Right lobe of liver (tissue), 6 donors: Measurements from ENCODE around the gene WDFY4. TPM values are rescaled to one million over a fixed set of nuclear protein-coding genes. Genes with fewer than 3 reads are reported as not detected.

Experiments used
- ATAC-seq, 4 donors: fragments of 200-7000 bp; cut with Tn5 transposase; one replicate each; pipeline ENCODE4 v1.9.1; 2020; ENCODE audit warnings: mild to moderate bottlenecking in 4 of 4, moderate library complexity in 4 of 4
- DNase-seq, 3 donors: peaks; one replicate each; pipeline ENCODE4 v3.0.0-alpha.2; 2020
- H3K27ac ChIP-seq, 3 donors: fragments of 200-600 bp; one replicate each; pipeline ENCODE4 v1.8.0; 2022
- H3K27me3 ChIP-seq, 2 donors: fragments of 200-600 bp; one replicate each; pipeline ENCODE4 v1.8.0; 2022
- H3K36me3 ChIP-seq, 4 donors: fragments of 200-600 bp; sonication (generic) in 1 of 4; one replicate each; pipeline versions ENCODE4 v1.5.1 to v1.8.0; 2017 to 2022; ENCODE audit warnings: control low read depth in 1 of 4
- H3K4me1 ChIP-seq, 4 donors: fragments of 200-600 bp; sonication (generic) in 1 of 4; one replicate each; pipeline versions ENCODE4 v1.5.1 to v1.8.0; 2017 to 2022; ENCODE audit warnings: control low read depth in 1 of 4
- H3K4me3 ChIP-seq, 3 donors: fragments of 200-600 bp; one replicate each; pipeline ENCODE4 v1.8.0; 2022
- H3K9me3 ChIP-seq, 4 donors: fragments of 200-600 bp; sonication (generic) in 1 of 4; one replicate each; pipeline versions ENCODE4 v1.5.1 to v1.8.0; 2017 to 2022; ENCODE audit warnings: control low read depth in 1 of 4
- POLR2A ChIP-seq: fragments of 450-650 bp; IDR thresholded peaks from one replicate; pipeline ENCODE4 v1.6.1; 2017; ENCODE audit warnings: antibody characterized with exemption, mild to moderate bottlenecking
- WGBS: methylation state at CpG from one replicate; pipeline ENCODE4 v1.1.6; 2018; ENCODE audit warnings: low coverage, low lambda C conversion rate; ENCODE audit not compliant: insufficient coverage; ENCODE audit errors: missing lambda C conversion rate; 5-methylcytosine and 5-hydroxymethylcytosine counted together
- intact Hi-C, 2 donors: fragments of 100-400 bp; cut with DNase I; formaldehyde crosslinking; loops; one replicate each; pipeline versions ENCODE4 v1.11.2 to v1.14.1; 2022
- total RNA-seq, 6 experiments: library from RNA; depleted of rRNA in 2 of 6; stranded (reverse); fragments of >200 nt in 2 of 6; fragmentation: NEBNext Ultra II Directional in 3 of 6; extraction: Animal tissue kit (Norgen Biotek cat#: 25700) in 3 of 6; gene quantifications; one replicate each; pipeline versions ENCODE4 v1.1.0 to v1.2.4, GENCODE V29; 2016 to 2023
- TF ChIP-seq, protein P1 (sequence below), 4 donors: fragments of 200-600 bp in 3 of 4; fragments of 450-650 bp in 1 of 4; IDR thresholded peaks; one replicate each; pipeline versions ENCODE4 v1.5.1 to v1.8.0; 2016 to 2022; ENCODE audit warnings: antibody characterized with exemption in 4 of 4, mild to moderate bottlenecking in 2 of 4
- donor health status: DM: no; HTN: yes; CAD: no.
- donor health status: DM: no; HTN: no; CAD: no.
- donor health status: DM: no; HTN: no; CAD: no.
- donor health status: DM: no; HTN: yes; CAD: no.
- donor health status: DM: no; HTN: yes; CAD: no.

Gene WDFY4
- total RNA-seq, 6 experiments from 2014 or later: 1.4 to 4.1 (median 1.9) TPM

DNA sequence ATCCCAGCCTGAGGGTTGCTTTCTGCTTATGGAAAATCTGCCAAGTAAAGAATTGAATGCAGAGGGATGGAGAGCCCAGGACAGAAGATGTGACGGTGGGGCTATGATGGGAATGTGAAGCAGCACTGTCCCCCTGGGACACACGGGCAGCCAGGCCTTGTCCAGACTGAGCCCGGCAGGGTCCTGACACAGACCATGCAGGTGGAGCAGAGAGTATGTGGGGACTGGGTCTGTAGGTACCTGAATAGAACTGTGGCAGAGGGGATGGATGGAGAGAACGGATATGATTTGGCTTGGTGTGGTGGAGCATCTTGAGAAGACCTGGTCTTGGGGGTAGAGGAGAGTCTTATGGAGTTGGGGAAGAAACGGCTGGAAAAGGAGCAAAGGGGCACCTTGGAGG lies 255.7 kb downstream of the WDFY4 start:
- no peak overlapping the region for H3K4me3 ChIP-seq
- DNase-seq (no peak), ATAC-seq (no peak)
- no peaks in the 10 kb centered on the region for H3K27me3 ChIP-seq
- H3K9me3 ChIP-seq: no peaks in the 10 kb centered on the region
- no peaks in the 10 kb centered on the region for H3K36me3 ChIP-seq
- WGBS: 78% methylated on average over 5 of the region's 5 CpGs
- H3K27ac ChIP-seq: no peak overlapping the region
- intact Hi-C loops: no loop called here
- H3K4me1 ChIP-seq: no peaks in the 10 kb centered on the region
- TF ChIP-seq, protein P1, sequence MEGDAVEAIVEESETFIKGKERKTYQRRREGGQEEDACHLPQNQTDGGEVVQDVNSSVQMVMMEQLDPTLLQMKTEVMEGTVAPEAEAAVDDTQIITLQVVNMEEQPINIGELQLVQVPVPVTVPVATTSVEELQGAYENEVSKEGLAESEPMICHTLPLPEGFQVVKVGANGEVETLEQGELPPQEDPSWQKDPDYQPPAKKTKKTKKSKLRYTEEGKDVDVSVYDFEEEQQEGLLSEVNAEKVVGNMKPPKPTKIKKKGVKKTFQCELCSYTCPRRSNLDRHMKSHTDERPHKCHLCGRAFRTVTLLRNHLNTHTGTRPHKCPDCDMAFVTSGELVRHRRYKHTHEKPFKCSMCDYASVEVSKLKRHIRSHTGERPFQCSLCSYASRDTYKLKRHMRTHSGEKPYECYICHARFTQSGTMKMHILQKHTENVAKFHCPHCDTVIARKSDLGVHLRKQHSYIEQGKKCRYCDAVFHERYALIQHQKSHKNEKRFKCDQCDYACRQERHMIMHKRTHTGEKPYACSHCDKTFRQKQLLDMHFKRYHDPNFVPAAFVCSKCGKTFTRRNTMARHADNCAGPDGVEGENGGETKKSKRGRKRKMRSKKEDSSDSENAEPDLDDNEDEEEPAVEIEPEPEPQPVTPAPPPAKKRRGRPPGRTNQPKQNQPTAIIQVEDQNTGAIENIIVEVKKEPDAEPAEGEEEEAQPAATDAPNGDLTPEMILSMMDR (IDR thresholded peaks at IDR 0.05): no peak
- TF ChIP-seq POLR2A: no peak

DNA sequence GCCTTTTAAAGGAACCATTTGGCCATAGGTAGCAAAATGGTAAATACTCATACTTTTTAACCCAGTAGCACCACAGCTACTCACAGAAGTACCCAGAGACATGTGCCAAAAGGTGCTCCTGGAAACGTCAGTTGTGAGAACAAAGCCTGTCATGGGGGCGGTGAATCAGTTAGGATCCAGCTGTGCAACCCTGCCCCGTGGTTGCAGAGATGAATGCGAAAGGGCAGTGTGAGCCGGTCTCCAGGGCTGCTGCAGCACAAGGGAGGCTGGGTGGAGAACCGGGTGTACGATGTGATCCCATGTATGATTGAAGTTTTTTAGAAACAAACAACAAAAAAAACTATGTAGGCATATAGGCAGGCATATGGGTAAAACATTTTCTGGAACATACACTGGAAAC lies 256.3 kb downstream of the WDFY4 start:
- Histone ChIP-seq H3K9me3 (no peaks in the 10 kb centered on the region), H3K36me3 (no peaks in the 10 kb centered on the region), H3K4me3 (no peak overlapping the region), H3K27ac (no peak overlapping the region), H3K4me1 (no peaks in the 10 kb centered on the region), H3K27me3 (no peaks in the 10 kb centered on the region)
- 56% methylated on average over 5 of the region's 7 CpGs for WGBS
- intact Hi-C loops: no loop called here
- no peak for TF ChIP-seq POLR2A
- TF ChIP-seq, protein P1 (IDR thresholded peaks at IDR 0.05): no peak
- DNase-seq: no peak
- ATAC-seq: no peak

DNA sequence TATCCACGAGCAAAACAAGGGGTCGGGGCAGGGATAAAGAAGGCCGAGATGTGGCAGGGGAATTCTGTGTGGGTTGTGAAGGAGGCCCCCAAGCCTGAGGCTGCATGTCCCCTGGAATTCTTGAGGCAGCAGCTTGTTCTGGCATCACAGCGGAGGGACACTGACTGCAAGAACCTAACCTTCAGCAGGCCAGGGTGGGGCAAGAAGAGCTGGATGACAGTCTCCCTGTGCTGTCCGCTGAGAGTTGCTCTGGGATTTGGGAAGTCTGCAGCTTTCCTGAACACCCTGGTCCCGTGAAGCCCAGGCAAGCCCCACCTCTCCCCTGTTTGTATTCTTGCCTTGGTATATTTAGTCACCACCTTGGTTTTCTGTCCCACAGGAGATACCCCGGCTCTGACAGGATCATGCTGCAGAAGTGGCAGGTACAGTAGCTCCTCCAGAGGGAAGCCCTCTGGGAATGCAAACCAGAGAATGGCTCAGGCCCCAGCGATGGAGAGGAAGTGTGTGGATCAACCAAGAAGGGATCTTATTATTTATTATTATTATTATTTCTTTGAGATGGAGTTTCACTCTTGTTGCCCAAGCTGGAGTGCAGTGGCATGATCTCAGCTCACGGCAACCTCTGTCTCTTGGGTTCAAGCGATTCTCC lies 256.9 kb downstream of the WDFY4 start:
- no peak for DNase-seq

GRCh38 chr10:48943096-48943495 lies 258.4 kb downstream of the WDFY4 start:
- Histone ChIP-seq H3K27ac (no peak overlapping the region), H3K9me3 (no peaks in the 10 kb centered on the region), H3K36me3 (no peaks in the 10 kb centered on the region), H3K27me3 (no peaks in the 10 kb centered on the region), H3K4me1 (no peaks in the 10 kb centered on the region), H3K4me3 (no peak overlapping the region)
- ATAC-seq (no peak), DNase-seq (no peak)
- WGBS: 76% methylated on average over 8 of the region's 10 CpGs
- intact Hi-C loops: no loop called here
- TF ChIP-seq, protein P1 (IDR thresholded peaks at IDR 0.05): no peak
- TF ChIP-seq POLR2A: no peak

More for the DNA sequence above, 256.9 kb downstream of the WDFY4 start:
- TF ChIP-seq, protein P1 (IDR thresholded peaks at IDR 0.05): no peak
- TF ChIP-seq POLR2A: no peak
- 72% methylated on average over 5 of the region's 10 CpGs for WGBS
- Histone ChIP-seq H3K27ac (no peak overlapping the region), H3K4me3 (no peak overlapping the region), H3K9me3 (no peaks in the 10 kb centered on the region), H3K27me3 (no peaks in the 10 kb centered on the region), H3K4me1 (no peaks in the 10 kb centered on the region), H3K36me3 (no peaks in the 10 kb centered on the region)
- intact Hi-C loops: no loop called here
- ATAC-seq: no peak
